MCF 10A (cell line): ENCODE data around the gene ZBTB48. TPM values are rescaled to one million over a fixed set of nuclear protein-coding genes. Genes with fewer than 3 reads are reported as not detected.
"Not testable (repeated sequence)": the region's sequence is repeated elsewhere in the genome, so short reads cannot be mapped to it uniquely, and the experiment has no call there.

Source experiments
- BruUV-seq: library from RNA; stranded (reverse); fragments of 400-500 nt; replicated peaks from 2 replicates; lab custom pipeline; 2021; lab: Mats Ljungman, UMichigan
- CTCF ChIA-PET: fragments of 300-600 bp; sonication (Branson Sonifier 250); formaldehyde crosslinking; extraction: SDS; loops from one replicate; lab custom pipeline; 2021; ENCODE audit warnings: antibody characterized with exemption, inconsistent platforms; lab: Yijun Ruan, JAX
- POLR2A ChIA-PET: fragments of 300-600, 350-650 bp; sonication (Branson Sonifier 250); formaldehyde crosslinking; extraction: SDS; loops from one replicate; lab custom pipeline; 2020; ENCODE audit warnings: antibody characterized with exemption, inconsistent platforms; lab: Yijun Ruan, JAX
- DNase-seq: peaks from one replicate; pipeline ENCODE4 v3.0.0-alpha.2; 2018; ENCODE audit not compliant: unreplicated experiment
- H3K27ac Mint-ChIP-seq: one replicate; pipeline ENCODE4 v1.8.0; 2022; ENCODE audit warnings: mild to moderate bottlenecking, low read depth, mixed read lengths; ENCODE audit not compliant: unreplicated experiment
- H3K27me3 Mint-ChIP-seq: one replicate; pipeline ENCODE4 v1.8.0; 2022; ENCODE audit warnings: mixed read lengths; ENCODE audit not compliant: insufficient read depth, unreplicated experiment
- H3K36me3 Mint-ChIP-seq: one replicate; pipeline ENCODE4 v1.8.0; 2022; ENCODE audit warnings: mild to moderate bottlenecking, moderate library complexity, mixed read lengths; ENCODE audit not compliant: insufficient read depth, unreplicated experiment
- H3K4me1 Mint-ChIP-seq: one replicate; pipeline ENCODE4 v1.8.0; 2022; ENCODE audit warnings: mixed read lengths; ENCODE audit not compliant: insufficient read depth, unreplicated experiment
- H3K4me3 Mint-ChIP-seq: one replicate; pipeline ENCODE4 v1.8.0; 2022; ENCODE audit warnings: mild to moderate bottlenecking, moderate library complexity, mixed read lengths; ENCODE audit not compliant: unreplicated experiment
- H3K9me3 Mint-ChIP-seq: one replicate; pipeline ENCODE4 v1.8.0; 2022; ENCODE audit warnings: mixed read lengths; ENCODE audit not compliant: unreplicated experiment
- CTCF ChIP-seq: fragments of 200-600 bp; IDR thresholded peaks from one replicate; pipeline ENCODE4 v1.8.0; 2022; ENCODE audit warnings: antibody characterized with exemption, mild to moderate bottlenecking; ENCODE audit not compliant: unreplicated experiment
- intact Hi-C: fragments of 100-400 bp; cut with micrococcal nuclease; formaldehyde crosslinking; loops from 2 replicates; pipeline ENCODE4 v1.14.1; 2022
- total RNA-seq: library from RNA; stranded (reverse); gene quantifications from 2 replicates; pipeline ENCODE4 v1.2.3, GENCODE V29; 2022

ZBTB48 gene
- total RNA-seq, 1 experiment from 2014 or later: 40.6 TPM

- DNase-seq: no peak
- Mint-ChIP-seq H3K36me3 (peaks cover 89% of the 10 kb centered on the region), H3K4me1 (no peaks in the 10 kb centered on the region), H3K27me3 (no peaks in the 10 kb centered on the region), H3K9me3 (no peaks in the 10 kb centered on the region), H3K4me3 (no peak overlapping the region), H3K27ac (no peak overlapping the region)
- intact Hi-C loops: no loop called here
- ChIA-PET CTCF (interaction anchor here (0.6 to 1.4 kb wide), 4 partner anchors 9 to 27 kb away, joined by 3 to 5 read pairs (median 3); no protein-coding TSS in a partner anchor), POLR2A (interaction anchor here (0.6 to 2.2 kb wide), 5 partner anchors 9 to 57 kb away, joined by 3 to 7 read pairs (median 3); no protein-coding TSS in a partner anchor)
- TF ChIP-seq CTCF: no peak
- TSS peak; percentile 68 for BruUV-seq
Measured at GRCh38 chr1:6635161-6635909, 55.5 kb downstream of the ZBTB48 start.

GRCh38 chr1:6635910-6636760 is 56.3 kb downstream of the ZBTB48 start:
- Mint-ChIP-seq H3K36me3 (peaks cover 92% of the 10 kb centered on the region), H3K4me1 (no peaks in the 10 kb centered on the region), H3K9me3 (no peaks in the 10 kb centered on the region), H3K27me3 (no peaks in the 10 kb centered on the region), H3K27ac (no peak overlapping the region), H3K4me3 (no peak overlapping the region)
- intact Hi-C loops: no loop called here
- DNase-seq: no peak
- TF ChIP-seq CTCF: no peak
- POLR2A ChIA-PET: interaction anchor here (1.0 to 2.2 kb wide), 3 partner anchors 10 to 36 kb away, joined by 3 to 5 read pairs (median 3); no protein-coding TSS in a partner anchor
- CTCF ChIA-PET: interaction anchor here (0.5 to 1.8 kb wide), 2 partner anchors 10 to 20 kb away, joined by 3 to 12 read pairs; no protein-coding TSS in a partner anchor
- no TSS peak for BruUV-seq

- CTCF ChIA-PET: interaction anchor here (0.5 to 1.8 kb wide), 3 partner anchors 9 to 85 kb away, joined by 3 to 12 read pairs (median 3); no protein-coding TSS in a partner anchor
- intact Hi-C loops, H3K27ac Mint-ChIP-seq, BruUV-seq, H3K4me1 Mint-ChIP-seq, DNase-seq, H3K27me3 Mint-ChIP-seq, H3K4me3 Mint-ChIP-seq, H3K9me3 Mint-ChIP-seq: not testable (repeated sequence)
- peaks cover 93% of the 10 kb centered on the region for H3K36me3 Mint-ChIP-seq
- POLR2A ChIA-PET: interaction anchor here (1.0 to 1.4 kb wide), 2 partner anchors 10 to 11 kb away, joined by 3 read pairs; no protein-coding TSS in a partner anchor
Measured at GRCh38 chr1:6636778-6637177, 57.0 kb downstream of the ZBTB48 start.

- H3K9me3 Mint-ChIP-seq: no peaks in the 10 kb centered on the region
- no peak overlapping the region for H3K27ac Mint-ChIP-seq
- H3K4me3 Mint-ChIP-seq: no peak overlapping the region
- H3K36me3 Mint-ChIP-seq: peaks cover 95% of the 10 kb centered on the region
- intact Hi-C loops: no loop called here
- POLR2A ChIA-PET: no interaction called here
- no TSS peak for BruUV-seq
- no peak for TF ChIP-seq CTCF
- CTCF ChIA-PET: interaction anchor here (0.6 to 1.8 kb wide), 3 partner anchors 8 to 37 kb away, joined by 3 to 12 read pairs (median 4); no protein-coding TSS in a partner anchor
- H3K27me3 Mint-ChIP-seq: no peaks in the 10 kb centered on the region
- no peaks in the 10 kb centered on the region for H3K4me1 Mint-ChIP-seq
- no peak for DNase-seq
Measured at GRCh38 chr1:6637770-6638169, 58.0 kb downstream of the ZBTB48 start.
